Stimulated activated CD4-positive, alpha-beta T cell treated with anti-CD3 and anti-CD28 coated beads, Interleukin-12 subunit alpha, Interleukin-12 subunit beta, amount 100 ng/mL, for 24 hours (primary cell): ENCODE results near the gene GAL.

Source experiments
- DNase-seq, 2 experiments: peaks; one replicate each; pipeline ENCODE4 v3.0.0-alpha.2; 2020; ENCODE audit warnings: low read depth in 2 of 2

Gene GAL

DNA sequence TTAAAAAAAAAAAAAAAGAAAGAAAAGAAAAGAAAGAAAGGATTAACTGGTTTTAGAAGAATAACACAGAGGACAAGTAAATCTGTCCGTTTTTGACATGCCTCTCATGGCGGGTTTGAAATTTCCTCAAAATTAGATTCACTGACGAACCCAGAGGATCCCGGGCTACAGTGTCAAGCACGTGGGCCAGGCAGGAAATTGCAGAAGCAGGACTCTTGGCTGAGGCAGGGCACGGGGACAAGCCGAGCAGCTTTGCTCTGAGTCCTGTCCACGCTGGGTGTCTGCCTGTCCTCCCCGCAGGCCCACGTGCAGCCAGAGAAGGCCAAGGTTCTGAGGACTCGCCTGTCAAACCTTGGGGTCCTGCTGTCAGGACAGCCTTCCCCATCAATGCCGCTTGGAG, 24.7 kb downstream of the GAL start:
- no peak for DNase-seq

DNA sequence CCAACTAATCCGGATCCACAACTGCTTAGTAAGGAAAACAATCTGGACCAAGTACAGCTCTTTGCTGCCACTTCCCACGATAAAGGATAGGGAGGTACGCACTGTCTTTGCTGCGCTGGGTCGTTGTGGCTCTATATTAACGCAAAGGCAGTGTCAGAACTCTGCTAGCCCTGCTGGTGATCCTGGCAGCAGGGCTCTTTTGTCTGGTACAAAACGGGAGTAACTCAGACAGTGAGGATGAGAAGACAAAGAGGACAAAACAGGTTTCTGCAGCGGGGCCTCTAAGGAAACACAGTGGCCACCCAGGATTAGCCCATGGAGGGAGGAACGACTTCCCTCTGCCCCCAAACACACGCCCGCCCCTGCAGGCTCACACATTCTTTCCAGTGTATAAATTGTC, 26.1 kb downstream of the GAL start:
- no peak for DNase-seq

- no peak for DNase-seq
These were observed 26.8 kb downstream of the GAL start for GRCh38 chr11:68711114-68711513.

DNA sequence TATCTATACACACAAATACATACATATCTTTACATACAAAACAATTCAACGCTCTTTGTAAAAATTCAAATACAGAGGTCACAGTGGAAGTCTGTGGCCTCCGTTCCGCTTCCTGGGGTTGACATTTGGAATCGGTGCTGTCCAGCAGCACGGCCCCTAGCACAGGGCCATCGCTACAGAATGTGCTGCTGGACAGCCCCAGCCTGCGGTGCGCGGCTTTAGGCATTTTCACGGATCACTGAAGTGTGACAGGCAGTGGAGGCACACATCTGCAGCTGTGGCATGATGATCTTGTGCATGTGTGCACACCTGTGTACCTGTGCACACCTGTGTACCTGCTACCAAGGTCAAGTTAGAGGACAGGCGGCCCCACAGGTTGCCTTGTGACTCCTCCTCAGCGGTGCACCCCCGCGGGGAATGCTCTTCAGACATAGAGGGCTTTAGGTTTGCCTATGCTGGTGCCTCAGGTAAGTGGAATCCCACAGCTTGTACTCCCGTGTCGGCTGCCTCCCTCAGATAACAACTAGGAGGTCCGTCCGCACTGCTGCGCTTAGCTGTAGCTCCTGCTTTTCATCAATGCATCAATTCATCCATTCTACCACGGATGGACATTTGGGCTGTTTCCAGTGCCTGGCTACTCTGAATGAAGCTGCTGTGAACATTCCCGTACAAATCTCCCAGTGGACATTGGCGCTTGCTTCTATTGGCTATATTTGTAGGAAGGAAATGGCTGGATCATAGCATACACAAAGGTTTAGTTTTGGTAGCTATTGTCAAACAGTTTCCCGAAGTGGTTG, 29.9 kb downstream of the GAL start:
- no peak for DNase-seq

- DNase-seq = no peak
These were observed 31.2 kb downstream of the GAL start for GRCh38 chr11:68715456-68716122.

- DNase-seq = no peak
These were observed 36.7 kb downstream of the GAL start for GRCh38 chr11:68721075-68721474.

DNA sequence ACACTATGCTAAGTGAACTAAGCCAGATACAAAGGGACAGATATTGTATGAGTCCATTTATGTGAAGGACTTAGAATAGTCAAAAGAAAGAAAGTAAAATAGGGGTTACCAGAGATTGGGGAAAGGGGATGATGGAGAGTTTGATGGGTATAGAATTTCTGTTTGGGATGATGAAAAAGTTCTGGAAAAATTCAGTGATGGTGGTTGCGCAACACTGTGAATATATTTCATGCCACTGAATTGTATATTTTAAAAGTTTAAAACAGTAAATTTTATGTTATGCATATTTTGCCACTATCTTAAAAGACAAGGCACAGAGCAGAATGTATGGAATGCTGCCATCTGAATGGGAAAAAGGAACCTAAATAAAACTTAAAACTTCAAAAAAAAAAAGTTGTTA, 37.8 kb downstream of the GAL start:
- no peak for DNase-seq

GRCh38 chr11:68724293-68724692, 39.9 kb downstream of the GAL start:
- no peak for DNase-seq

DNA sequence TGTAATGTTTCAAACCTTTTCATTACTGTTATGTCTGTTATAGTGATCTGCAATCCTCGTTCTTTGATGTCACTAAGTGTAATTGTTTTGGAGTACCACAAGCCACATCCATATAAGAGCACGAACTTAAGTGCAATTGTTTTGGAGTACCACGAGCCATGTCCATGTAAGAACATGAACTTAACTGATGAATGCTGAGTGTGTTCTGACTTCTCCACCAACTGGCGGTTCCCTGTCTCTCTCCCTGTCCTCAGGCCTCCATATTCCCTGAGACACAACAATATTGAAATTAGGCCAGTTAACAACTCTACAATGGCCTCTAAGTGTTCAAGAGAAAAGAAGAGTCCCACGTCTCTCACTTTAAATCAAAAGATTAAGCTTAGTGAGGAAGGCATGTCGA, 43.4 kb downstream of the GAL start:
- no peak for DNase-seq

- no peak for DNase-seq
These were observed 49.8 kb downstream of the GAL start for GRCh38 chr11:68734111-68734510.

DNA sequence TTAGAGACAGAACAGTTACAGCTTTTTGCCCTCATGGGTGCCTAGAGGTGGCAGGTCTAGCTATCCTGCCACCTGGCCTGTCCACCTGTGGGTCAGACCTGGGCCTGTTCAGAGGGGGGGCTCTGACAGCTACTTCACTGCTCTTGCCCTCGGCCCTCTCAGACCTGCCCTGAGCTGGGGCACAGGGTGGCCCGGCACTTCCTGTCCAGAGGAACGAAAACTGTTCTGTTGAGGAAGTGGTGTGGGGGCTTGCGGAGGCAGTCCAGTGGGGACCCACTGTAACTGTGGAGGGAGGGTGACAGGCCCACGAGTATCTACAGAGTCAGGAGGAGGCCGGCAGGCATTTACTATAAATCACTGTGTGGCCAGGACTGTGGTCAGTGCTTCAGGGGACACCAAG, 50.8 kb downstream of the GAL start:
- DNase-seq = no peak

DNA sequence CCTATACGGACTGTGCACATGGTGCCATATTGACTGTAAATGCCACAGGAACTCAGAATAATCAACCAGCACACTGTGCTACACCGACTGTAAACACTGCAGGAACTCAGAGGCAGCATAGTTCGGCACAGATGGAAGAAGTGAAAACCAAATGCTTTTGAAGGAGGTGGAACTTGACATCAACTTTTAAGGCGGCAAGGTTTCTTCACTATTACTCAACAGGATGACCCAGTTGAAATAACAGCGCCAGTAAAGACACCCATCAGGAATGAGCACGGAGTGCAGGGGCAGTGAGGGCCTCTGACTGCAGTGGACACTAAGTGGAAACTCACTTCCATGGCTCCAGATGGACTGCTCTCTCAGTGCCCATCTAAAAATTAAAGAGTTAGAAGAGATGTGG, 51.3 kb downstream of the GAL start:
- DNase-seq = no peak
